H1 (cell line): Measurements from ENCODE around the gene MYO18A. TPM values are rescaled to one million over a fixed set of nuclear protein-coding genes. Genes with fewer than 3 reads are reported as not detected.

Source experiments
- CTCF ChIA-PET: fragments of 300-600 bp; sonication (Branson Sonifier 250); formaldehyde crosslinking; loops from one replicate; lab custom pipeline; 2021; ENCODE audit not compliant: partially characterized antibody; lab: Charles Lee
- POLR2A ChIA-PET: fragments of 300-600 bp; sonication (Branson Sonifier 250); formaldehyde crosslinking; loops from one replicate; lab custom pipeline; 2021; ENCODE audit warnings: inconsistent platforms; ENCODE audit not compliant: partially characterized antibody; lab: Charles Lee
- DNase-seq, 2 experiments: peaks; one replicate each; pipeline versions ENCODE4 v3.0.0 to v3.0.0-alpha.2; 2010 to 2022; ENCODE audit warnings: low spot score in 2 of 2, low read depth in 1 of 2, mixed read lengths in 1 of 2
- FAIRE-seq: peaks from 2 replicates; lab custom pipeline; 2011; peaks lifted over from hg19 to GRCh38; lab: Jason Lieb, UNC
- H2AFZ ChIP-seq: 2 replicates; pipeline ENCODE4 v1.8.1; 2012; ENCODE audit warnings: low read length, inconsistent platforms
- H2AK5ac ChIP-seq: 2 replicates; pipeline ENCODE4 v1.6.1; 2013; ENCODE audit warnings: low read depth, low read length
- H2BK120ac ChIP-seq: replicated peaks from 2 replicates; pipeline ENCODE3; 2013; ENCODE audit warnings: low read depth, low read length, inconsistent platforms
- H2BK12ac ChIP-seq: 2 replicates; pipeline ENCODE4 v1.6.1; 2013; ENCODE audit warnings: low read depth, low read length
- H2BK15ac ChIP-seq: 2 replicates; pipeline ENCODE4 v1.6.1; 2013; ENCODE audit warnings: low read length
- H2BK20ac ChIP-seq: 2 replicates; pipeline ENCODE4 v1.6.1; 2013; ENCODE audit warnings: low read length
- H2BK5ac ChIP-seq: 2 replicates; pipeline ENCODE4 v1.6.1; 2013; ENCODE audit warnings: low read depth, low read length
- H3K14ac ChIP-seq: 2 replicates; pipeline ENCODE4 v1.6.1; 2013; ENCODE audit warnings: inconsistent platforms; ENCODE audit not compliant: insufficient read length
- H3K18ac ChIP-seq: 2 replicates; pipeline ENCODE4 v1.6.1; 2013; ENCODE audit warnings: low read length; ENCODE audit errors: extremely low read depth
- H3K23ac ChIP-seq: 2 replicates; pipeline ENCODE4 v1.6.1; 2013; ENCODE audit warnings: inconsistent platforms; ENCODE audit not compliant: insufficient read length
- H3K23me2 ChIP-seq: 2 replicates; pipeline ENCODE4 v1.6.1; 2013; ENCODE audit warnings: low read depth, low read length
- H3K27ac ChIP-seq: 2 replicates; pipeline ENCODE4 v1.6.1; 2011; ENCODE audit warnings: low read depth, low read length, inconsistent platforms
- H3K27me3 ChIP-seq, 4 experiments: replicated peaks in 1 of 4; 1 replicate in 1 of 4; 2 replicates in 3 of 4; pipeline versions ENCODE4 v1.6.1 to v1.8.1; 2011 to 2013; ENCODE audit warnings: low read length in 3 of 4, mild to moderate bottlenecking in 3 of 4, inconsistent platforms in 2 of 4, mixed read lengths in 2 of 4, moderate library complexity in 1 of 4; ENCODE audit not compliant: control insufficient read depth in 3 of 4, insufficient read depth in 3 of 4; ENCODE audit errors: extremely low read depth in 1 of 4
- H3K36me3 ChIP-seq, 4 experiments: 2 replicates each; pipeline versions ENCODE4 v1.6.1 to v1.8.1; 2011 to 2013; ENCODE audit warnings: mild to moderate bottlenecking in 4 of 4, low read length in 3 of 4, moderate library complexity in 2 of 4, control low read depth in 1 of 4, inconsistent platforms in 1 of 4; ENCODE audit not compliant: insufficient read depth in 4 of 4, control insufficient read depth in 2 of 4
- H3K4ac ChIP-seq: replicated peaks from 2 replicates; pipeline ENCODE3; 2013; ENCODE audit warnings: low read length, low read depth, mixed read lengths, inconsistent platforms; ENCODE audit not compliant: insufficient read length
- H3K4me1 ChIP-seq, 4 experiments: replicated peaks in 1 of 4; 1 replicate in 1 of 4; 2 replicates in 3 of 4; pipeline versions ENCODE4 v1.6.1 to v1.8.1; 2011 to 2013; ENCODE audit warnings: low read length in 3 of 4, inconsistent platforms in 2 of 4, mixed read lengths in 1 of 4; ENCODE audit not compliant: insufficient read depth in 4 of 4, control insufficient read depth in 3 of 4
- H3K4me2 ChIP-seq, 2 experiments: 2 replicates each; pipeline versions ENCODE4 v1.6.1 to v1.8.1; 2011 to 2013; ENCODE audit warnings: low read depth in 2 of 2, low read length in 2 of 2, control low read depth in 1 of 2, inconsistent platforms in 1 of 2, mild to moderate bottlenecking in 1 of 2; ENCODE audit not compliant: insufficient read depth in 1 of 2
- H3K4me3 ChIP-seq, 4 experiments: fragments of 200-600, 300-600 bp in 1 of 4; sonication (generic), shearing (Covaris generic), sonication (Bioruptor Twin) in 1 of 4; 2 replicates each; pipeline versions ENCODE4 v1.5.1 to v1.8.1; 2011 to 2016; ENCODE audit warnings: low read length in 4 of 4, low read depth in 3 of 4, control low read depth in 2 of 4, inconsistent platforms in 2 of 4, mild to moderate bottlenecking in 2 of 4, mixed read lengths in 1 of 4, moderate library complexity in 1 of 4; ENCODE audit not compliant: insufficient read depth in 2 of 4; ENCODE audit errors: extremely low read depth in 1 of 4
- H3K56ac ChIP-seq: replicated peaks from 2 replicates; pipeline ENCODE3; 2013; ENCODE audit warnings: low read depth, mild to moderate bottlenecking, mixed read lengths, low read length, inconsistent platforms; ENCODE audit not compliant: insufficient read length
- H3K79me1 ChIP-seq: 2 replicates; pipeline ENCODE4 v1.6.1; 2013; ENCODE audit warnings: low read depth, low read length, control low read depth
- H3K79me2 ChIP-seq, 2 experiments: 2 replicates each; pipeline versions ENCODE4 v1.6.1 to v1.8.1; 2012 to 2013; ENCODE audit warnings: low read length in 2 of 2, mild to moderate bottlenecking in 2 of 2, inconsistent platforms in 1 of 2; ENCODE audit not compliant: insufficient read depth in 2 of 2, control insufficient read depth in 1 of 2
- H3K9ac ChIP-seq, 4 experiments: replicated peaks in 1 of 4; 1 replicate in 1 of 4; 2 replicates in 3 of 4; pipeline versions ENCODE4 v1.6.1 to v1.8.1; 2011 to 2013; ENCODE audit warnings: low read depth in 3 of 4, low read length in 3 of 4, control low read depth in 2 of 4, mild to moderate bottlenecking in 2 of 4, moderate library complexity in 2 of 4, inconsistent platforms in 1 of 4; ENCODE audit errors: extremely low read depth in 1 of 4
- H3K9me3 ChIP-seq, 2 experiments: 2 replicates each; pipeline versions ENCODE4 v1.6.1 to v1.8.1; 2012 to 2013; ENCODE audit warnings: mild to moderate bottlenecking in 2 of 2, moderate library complexity in 2 of 2, control low read depth in 1 of 2, inconsistent platforms in 1 of 2, low read depth in 1 of 2, low read length in 1 of 2, mixed read lengths in 1 of 2; ENCODE audit not compliant: insufficient read depth in 2 of 2
- H4K20me1 ChIP-seq, 2 experiments: replicated peaks in 1 of 2; 2 replicates each; pipeline versions ENCODE3 to v1.8.1; 2011 to 2013; ENCODE audit warnings: inconsistent platforms in 2 of 2, low read length in 2 of 2, mild to moderate bottlenecking in 1 of 2; ENCODE audit not compliant: insufficient read depth in 2 of 2, control insufficient read depth in 1 of 2
- H4K5ac ChIP-seq: 2 replicates; pipeline ENCODE4 v1.6.1; 2013; ENCODE audit warnings: low read length, low read depth, mixed read lengths, inconsistent platforms; ENCODE audit not compliant: insufficient read length
- H4K8ac ChIP-seq: 2 replicates; pipeline ENCODE4 v1.8.0; 2013; ENCODE audit warnings: mild to moderate bottlenecking, moderate library complexity, low read length, inconsistent platforms; ENCODE audit not compliant: insufficient read depth; ENCODE audit errors: extremely low read depth
- H4K91ac ChIP-seq: replicated peaks from 2 replicates; pipeline ENCODE3; 2013; ENCODE audit warnings: low read length, mixed read lengths, inconsistent platforms; ENCODE audit not compliant: insufficient read length
- CBX5 ChIP-seq: fragments of 300-800, 300-1000 bp; sonication (generic); IDR thresholded peaks from 2 replicates; pipeline ENCODE4 v1.7.1; 2016; ENCODE audit warnings: antibody characterized with exemption, low read length, low read depth
- CEBPB ChIP-seq: IDR thresholded peaks from 2 replicates; pipeline ENCODE4 v1.6.1; 2012; ENCODE audit warnings: low read depth, low read length
- CREB1 ChIP-seq: IDR thresholded peaks from 2 replicates; pipeline ENCODE4 v1.6.1; 2012; ENCODE audit warnings: inconsistent platforms
- FOSL1 ChIP-seq: IDR thresholded peaks from 2 replicates; pipeline ENCODE4 v1.6.1; 2011; ENCODE audit warnings: mild to moderate bottlenecking, low read depth, low read length, moderate library complexity; ENCODE audit not compliant: insufficient read depth
- HDAC2 ChIP-seq, 2 experiments: fragments of 300-600 bp in 1 of 2; sonication (generic) in 1 of 2; IDR thresholded peaks; 2 replicates each; pipeline ENCODE4 v1.6.1; 2011 to 2012; ENCODE audit warnings: low read depth in 2 of 2, low read length in 2 of 2, mild to moderate bottlenecking in 2 of 2, moderate library complexity in 2 of 2, borderline replicate concordance in 1 of 2, inconsistent platforms in 1 of 2
- KDM5A ChIP-seq: fragments of 200-600 bp; IDR thresholded peaks from 2 replicates; pipeline ENCODE4 v1.7.1; 2012; ENCODE audit warnings: mild to moderate bottlenecking, low read length, inconsistent platforms, mixed read lengths
- SP1 ChIP-seq: IDR thresholded peaks from 2 replicates; pipeline ENCODE4 v1.6.1; 2011; ENCODE audit warnings: low read depth, low read length
- WGBS, 2 experiments: shearing (Covaris generic) in 1 of 2; methylation state at CpG; one replicate each; pipeline versions ENCODE4 v1.1.6 to v1.1.7; 2013 to 2015; ENCODE audit warnings: low lambda C conversion rate in 2 of 2, mixed read lengths in 2 of 2, inconsistent platforms in 1 of 2, low coverage in 1 of 2, missing lambda C conversion rate in 1 of 2; ENCODE audit not compliant: insufficient replicate concordance in 2 of 2, insufficient coverage in 1 of 2, insufficient read length in 1 of 2; ENCODE audit errors: extremely low coverage in 1 of 2, missing lambda C conversion rate in 1 of 2; 5-methylcytosine and 5-hydroxymethylcytosine counted together
- polyA plus RNA-seq, 7 experiments: library from polyadenylated mRNA; depleted of rRNA in 3 of 7; stranded (reverse) in 5 of 7; unstranded in 2 of 7; fragments of >200 nt in 5 of 7; fragments of 200-250 nt in 2 of 7; gene quantifications; 1 replicate in 5 of 7; 2 replicates in 1 of 7; 4 replicates in 1 of 7; pipeline versions ENCODE4 v1.2.1 to v1.2.3, GENCODE V29; 2011 to 2013; ENCODE audit warnings: missing spikeins in 2 of 7, mixed read lengths in 2 of 7
- total RNA-seq: library from RNA; stranded (reverse); fragmentation: NEBNext Ultra II Directional; extraction: Animal tissue kit (Norgen Biotek cat#: 25700); gene quantifications from 2 replicates; pipeline ENCODE4 v1.2.1, GENCODE V29; 2021

MYO18A gene
- total and polyA plus RNA-seq, 2 of the 8 experiments (the other 6 are each of a cell fraction or from before 2014, with no cell fraction given), result 7.6 to 43.8 TPM

DNA sequence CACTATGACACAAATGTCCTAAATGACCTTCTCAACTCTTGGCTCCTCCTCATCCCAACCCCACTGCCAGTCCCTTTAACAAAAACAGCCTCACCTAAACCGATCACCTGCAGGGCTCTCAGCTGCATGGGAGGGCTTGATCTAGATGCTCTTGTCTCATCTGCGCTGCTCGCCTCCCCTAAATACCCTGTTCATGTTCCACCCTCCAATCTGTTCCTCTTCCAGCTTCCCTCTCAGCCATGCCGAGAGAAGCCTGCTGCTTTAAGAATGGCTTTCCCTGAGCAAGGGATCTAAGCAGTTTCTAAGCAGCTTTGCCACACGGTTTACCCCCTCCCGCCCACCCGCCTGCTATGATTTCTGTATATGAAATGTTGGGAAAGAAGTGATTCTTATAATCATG is 113.6 kb downstream of the MYO18A start:
- H2BK5ac ChIP-seq, result no peak overlapping the region
- H2BK120ac ChIP-seq, result peak overlapping the region; percentile 13
- 0 out of 7 replicates have a peak, but pooled peaks cover 0 to 2% (median 0%) of the 10 kb centered on the region in 4 experiments for H3K27me3 ChIP-seq
- H2AK5ac ChIP-seq, result no peak overlapping the region
- ChIA-PET POLR2A (interaction anchor here (0.6 to 1.5 kb wide), 7 partner anchors 10 to 120 kb away, joined by 3 to 6 read pairs (median 3); no protein-coding TSS in a partner anchor), CTCF (no interaction called here)
- H3K79me1 ChIP-seq, result no peaks in the 10 kb centered on the region
- H3K23me2 ChIP-seq, result no peaks in the 10 kb centered on the region
- FAIRE-seq (no peak), DNase-seq (no peak)
- H3K56ac ChIP-seq, result no peak overlapping the region
- H4K8ac ChIP-seq, result no peak overlapping the region
- peak overlapping the region; percentile 78 for H3K18ac ChIP-seq
- H2BK15ac ChIP-seq, result no peak overlapping the region
- peaks cover 10 to 24% (median 14%) of the 10 kb centered on the region in 4 experiments for H3K4me1 ChIP-seq
- H4K91ac ChIP-seq, result no peak overlapping the region
- no peak overlapping the region for H3K4me3 ChIP-seq
- H3K36me3 ChIP-seq, result no peaks in the 10 kb centered on the region
- no peak overlapping the region for H3K4me2 ChIP-seq
- no peaks in the 10 kb centered on the region for H4K20me1 ChIP-seq
- H3K14ac ChIP-seq, result no peak overlapping the region
- no peak overlapping the region for H3K23ac ChIP-seq
- no peaks in the 10 kb centered on the region for H3K79me2 ChIP-seq
- WGBS, 2 experiments, result 91% methylated on average over 6 of the region's 7 CpGs; no CpG with 5 or more reads in 1 of the 2 experiments
- H2BK20ac ChIP-seq, result no peak overlapping the region
- peak overlapping the region; percentile 60; the same call in 1 of the 2 replicates for H2BK12ac ChIP-seq
- no peak overlapping the region for H2AFZ ChIP-seq
- H3K4ac ChIP-seq, result peak overlapping the region; percentile 71
- H3K9ac ChIP-seq, result no peak overlapping the region
- no peaks in the 10 kb centered on the region for H3K9me3 ChIP-seq
- H3K27ac ChIP-seq, result no peak overlapping the region
- no peak overlapping the region for H4K5ac ChIP-seq
- TF ChIP-seq HDAC2 (IDR thresholded peaks at IDR 0.05; ENCODE audit: borderline replicate concordance in 1 of 2, low read depth in 2 of 2, low read length in 2 of 2) (no peak), CREB1 (no peak), CBX5 (no peak), KDM5A (no peak), CEBPB (no peak), SP1 (no peak), FOSL1 (no peak)
